ENCODE measurements around the gene PDCD11.

PDCD11 gene

DNA sequence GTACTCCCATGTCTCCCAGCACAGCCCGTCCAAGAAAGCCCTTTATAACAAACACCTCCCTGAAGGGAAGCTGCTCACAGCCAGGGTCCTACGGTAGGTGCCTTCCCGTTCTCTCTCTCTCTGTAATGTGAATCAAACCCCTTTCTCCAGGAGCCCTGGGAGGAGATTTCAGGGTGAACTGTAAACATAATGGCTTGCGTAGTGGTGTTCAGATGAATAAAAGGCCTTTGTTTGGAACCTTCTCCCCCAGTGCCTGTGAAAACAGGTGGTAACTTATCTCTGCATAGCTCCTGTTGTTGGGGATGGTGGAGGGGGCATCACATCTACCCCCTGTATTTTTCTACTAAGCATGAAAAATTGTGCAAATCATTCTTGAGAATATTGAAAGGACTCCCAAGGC is 43.4 kb downstream of the PDCD11 start:
- no peak overlapping the region for H3K27ac ChIP-seq
- no peaks in the 10 kb centered on the region for H3K36me3 ChIP-seq (ENCODE audit: control insufficient read depth, insufficient read depth, low read length)
- H2AFZ ChIP-seq = no peak overlapping the region
- no peak overlapping the region for H3K4me3 ChIP-seq (ENCODE audit: low read depth, low read length)
- H3K79me2 ChIP-seq = no peaks in the 10 kb centered on the region
- no peak overlapping the region for H3K4me2 ChIP-seq (ENCODE audit: low read length)
- H3K27me3 ChIP-seq (ENCODE audit: control insufficient read depth, insufficient read depth, low read length) = no peaks in the 10 kb centered on the region
- TF ChIP-seq, protein P1, sequence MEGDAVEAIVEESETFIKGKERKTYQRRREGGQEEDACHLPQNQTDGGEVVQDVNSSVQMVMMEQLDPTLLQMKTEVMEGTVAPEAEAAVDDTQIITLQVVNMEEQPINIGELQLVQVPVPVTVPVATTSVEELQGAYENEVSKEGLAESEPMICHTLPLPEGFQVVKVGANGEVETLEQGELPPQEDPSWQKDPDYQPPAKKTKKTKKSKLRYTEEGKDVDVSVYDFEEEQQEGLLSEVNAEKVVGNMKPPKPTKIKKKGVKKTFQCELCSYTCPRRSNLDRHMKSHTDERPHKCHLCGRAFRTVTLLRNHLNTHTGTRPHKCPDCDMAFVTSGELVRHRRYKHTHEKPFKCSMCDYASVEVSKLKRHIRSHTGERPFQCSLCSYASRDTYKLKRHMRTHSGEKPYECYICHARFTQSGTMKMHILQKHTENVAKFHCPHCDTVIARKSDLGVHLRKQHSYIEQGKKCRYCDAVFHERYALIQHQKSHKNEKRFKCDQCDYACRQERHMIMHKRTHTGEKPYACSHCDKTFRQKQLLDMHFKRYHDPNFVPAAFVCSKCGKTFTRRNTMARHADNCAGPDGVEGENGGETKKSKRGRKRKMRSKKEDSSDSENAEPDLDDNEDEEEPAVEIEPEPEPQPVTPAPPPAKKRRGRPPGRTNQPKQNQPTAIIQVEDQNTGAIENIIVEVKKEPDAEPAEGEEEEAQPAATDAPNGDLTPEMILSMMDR (IDR thresholded peaks at IDR 0.05) = no peak
- no peak overlapping the region for H3K9ac ChIP-seq
- no peaks in the 10 kb centered on the region for H3K4me1 ChIP-seq
- no peaks in the 10 kb centered on the region for H3K9me3 ChIP-seq (ENCODE audit: control insufficient read depth, low read length)

DNA sequence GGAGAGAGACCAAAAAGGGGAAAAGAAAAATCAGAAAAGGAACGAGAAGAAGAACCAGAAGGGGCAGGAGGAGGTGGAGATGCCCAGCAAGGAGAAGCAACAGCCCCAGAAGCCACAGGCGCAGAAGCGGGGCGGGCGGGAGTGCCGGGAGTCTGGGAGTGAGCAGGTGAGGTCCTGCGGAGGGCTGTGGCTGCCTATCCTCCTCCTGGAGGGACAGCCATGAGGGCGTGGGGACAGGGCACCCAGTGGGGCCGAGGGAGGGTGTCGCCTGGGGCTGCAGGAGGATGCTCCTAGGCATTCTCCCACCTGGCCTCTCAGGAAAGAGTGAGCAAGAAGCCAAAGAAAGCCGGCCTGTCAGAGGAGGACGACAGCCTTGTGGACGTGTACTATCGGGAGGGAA is 44.0 kb downstream of the PDCD11 start:
- no peak overlapping the region for H3K4me3 ChIP-seq (ENCODE audit: low read depth, low read length)
- H3K79me2 ChIP-seq = no peaks in the 10 kb centered on the region
- no peak overlapping the region for H3K9ac ChIP-seq
- H3K27me3 ChIP-seq (ENCODE audit: control insufficient read depth, insufficient read depth, low read length) = no peaks in the 10 kb centered on the region
- TF ChIP-seq, protein P1 (IDR thresholded peaks at IDR 0.05) = no peak
- H3K9me3 ChIP-seq (ENCODE audit: control insufficient read depth, low read length) = no peaks in the 10 kb centered on the region
- no peaks in the 10 kb centered on the region for H3K36me3 ChIP-seq (ENCODE audit: control insufficient read depth, insufficient read depth, low read length)
- H3K4me1 ChIP-seq = no peaks in the 10 kb centered on the region
- H3K27ac ChIP-seq = no peak overlapping the region
- no peak overlapping the region for H3K4me2 ChIP-seq (ENCODE audit: low read length)
- no peak overlapping the region for H2AFZ ChIP-seq

DNA sequence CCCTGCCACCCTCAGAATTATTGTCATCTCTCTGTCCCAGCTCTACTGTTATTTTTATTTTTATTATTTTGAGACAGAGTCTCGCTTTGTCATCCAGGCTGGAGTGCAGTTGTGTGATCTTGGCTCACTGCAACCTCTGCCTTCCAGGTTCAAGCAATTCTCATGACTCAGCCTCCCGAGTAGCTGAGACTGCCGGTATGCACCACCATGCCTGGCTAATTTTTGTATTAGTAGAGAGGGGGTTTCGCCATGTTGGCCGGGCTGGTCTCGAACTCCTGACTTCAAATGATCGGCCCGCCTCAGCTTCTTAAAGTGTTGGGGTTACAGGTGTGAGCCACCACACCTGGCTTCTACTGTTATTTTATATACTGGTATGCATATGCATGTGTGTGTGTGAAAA is 44.8 kb downstream of the PDCD11 start:
- Histone ChIP-seq H3K27me3 (ENCODE audit: control insufficient read depth, insufficient read depth, low read length) (no peaks in the 10 kb centered on the region), H2AFZ (no peak overlapping the region), H3K4me1 (no peaks in the 10 kb centered on the region), H3K4me3 (ENCODE audit: low read depth, low read length) (no peak overlapping the region), H3K9ac (no peak overlapping the region), H3K9me3 (ENCODE audit: control insufficient read depth, low read length) (no peaks in the 10 kb centered on the region), H3K79me2 (no peaks in the 10 kb centered on the region), H3K27ac (no peak overlapping the region), H3K36me3 (ENCODE audit: control insufficient read depth, insufficient read depth, low read length) (no peaks in the 10 kb centered on the region), H3K4me2 (ENCODE audit: low read length) (no peak overlapping the region)
- TF ChIP-seq, protein P1 (IDR thresholded peaks at IDR 0.05) = no peak

DNA sequence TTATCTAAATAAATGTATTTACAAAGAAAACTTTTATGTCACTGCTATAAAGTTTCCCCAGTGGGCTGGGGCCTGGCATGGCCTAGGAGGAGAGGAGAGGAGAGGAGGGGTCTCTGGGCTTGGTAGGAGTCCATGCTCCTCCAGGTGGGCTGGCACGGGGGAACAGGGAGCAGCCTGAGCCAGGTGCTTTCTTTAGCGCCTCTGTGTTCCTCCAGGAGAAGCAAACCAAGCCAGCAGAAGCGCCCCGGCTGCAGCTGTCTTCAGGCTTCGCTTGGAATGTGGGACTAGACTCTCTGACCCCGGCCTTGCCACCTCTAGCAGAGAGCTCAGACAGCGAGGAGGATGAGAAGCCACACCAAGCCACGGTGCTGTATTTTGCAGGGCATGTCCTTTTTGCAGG is 45.2 kb downstream of the PDCD11 start:
- Histone ChIP-seq H3K36me3 (ENCODE audit: control insufficient read depth, insufficient read depth, low read length) (no peaks in the 10 kb centered on the region), H3K4me2 (ENCODE audit: low read length) (no peak overlapping the region)

DNA sequence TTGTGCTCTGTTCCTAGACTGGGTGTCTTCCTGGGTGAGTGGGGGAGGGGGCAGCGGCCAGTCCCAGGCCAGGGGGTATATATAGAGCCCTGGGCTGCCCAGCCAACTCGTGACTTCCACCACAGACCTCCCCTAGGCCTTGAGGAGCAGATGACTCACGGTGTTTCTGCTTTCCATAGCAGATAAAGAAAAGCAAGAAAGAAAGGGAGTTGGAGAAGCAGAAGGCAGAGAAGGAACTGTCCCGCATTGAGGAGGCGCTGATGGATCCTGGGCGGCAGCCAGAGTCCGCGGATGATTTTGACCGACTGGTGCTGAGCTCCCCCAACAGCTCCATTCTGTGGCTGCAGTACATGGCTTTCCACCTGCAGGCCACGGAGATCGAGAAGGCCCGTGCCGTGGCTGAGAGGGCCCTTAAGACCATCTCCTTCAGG is 45.6 kb downstream of the PDCD11 start:
- Histone ChIP-seq H3K4me1 (no peaks in the 10 kb centered on the region), H3K9ac (no peak overlapping the region), H3K79me2 (no peaks in the 10 kb centered on the region), H2AFZ (no peak overlapping the region), H3K4me3 (ENCODE audit: low read depth, low read length) (no peak overlapping the region), H3K36me3 (ENCODE audit: control insufficient read depth, insufficient read depth, low read length) (no peaks in the 10 kb centered on the region), H3K4me2 (ENCODE audit: low read length) (no peak overlapping the region), H3K9me3 (ENCODE audit: control insufficient read depth, low read length) (no peaks in the 10 kb centered on the region), H3K27me3 (ENCODE audit: control insufficient read depth, insufficient read depth, low read length) (no peaks in the 10 kb centered on the region), H3K27ac (no peak overlapping the region)
- TF ChIP-seq, protein P1 (IDR thresholded peaks at IDR 0.05) = no peak

More for the DNA sequence above, 45.2 kb downstream of the PDCD11 start:
- Histone ChIP-seq H2AFZ (no peak overlapping the region), H3K4me1 (no peaks in the 10 kb centered on the region), H3K4me3 (ENCODE audit: low read depth, low read length) (no peak overlapping the region), H3K27me3 (ENCODE audit: control insufficient read depth, insufficient read depth, low read length) (no peaks in the 10 kb centered on the region), H3K79me2 (no peaks in the 10 kb centered on the region), H3K9me3 (ENCODE audit: control insufficient read depth, low read length) (no peaks in the 10 kb centered on the region), H3K27ac (no peak overlapping the region), H3K9ac (no peak overlapping the region)
- TF ChIP-seq, protein P1 (IDR thresholded peaks at IDR 0.05) = no peak

Measured in parathyroid adenoma (tissue), 2 donors.